HepG2 (cell line): ENCODE data around the gene NTSR2. TPM values are rescaled to one million over a fixed set of nuclear protein-coding genes. Genes with fewer than 3 reads are reported as not detected.

Experiments used
- ATAC-seq: fragments of 200-7000 bp; cut with Tn5 transposase; 3 replicates; pipeline ENCODE4 v1.9.1; 2020; ENCODE audit warnings: mild to moderate bottlenecking, moderate library complexity
- BruUV-seq: library from RNA; stranded (reverse); fragments of 400-500 nt; replicated peaks from 2 replicates; lab custom pipeline; 2021; lab: Mats Ljungman, UMichigan
- CTCF ChIA-PET: fragments of 300-600 bp; formaldehyde crosslinking; extraction: SDS; loops from one replicate; lab custom pipeline; 2021; ENCODE audit warnings: low total read pairs, inconsistent platforms, low intra/inter-chr PET ratio; lab: Yijun Ruan, JAX
- POLR2A ChIA-PET: fragments of 350-600 bp; sonication (Branson Sonifier 250); formaldehyde crosslinking; loops from one replicate; lab custom pipeline; 2020; ENCODE audit warnings: antibody characterized with exemption, inconsistent platforms; lab: Yijun Ruan, JAX
- DNase-seq: peaks from one replicate; pipeline ENCODE4 v3.0.0-alpha.2; 2015; ENCODE audit warnings: low spot score
- FAIRE-seq: peaks from 3 replicates; lab custom pipeline; 2011; peaks lifted over from hg19 to GRCh38; lab: Jason Lieb, UNC
- H2AFZ ChIP-seq: one replicate; pipeline ENCODE4 v1.6.1; 2011; ENCODE audit warnings: low read length, inconsistent platforms
- H3K27ac ChIP-seq: fragments of 300-600 bp; 3 replicates; pipeline ENCODE4 v1.8.0; 2011; ENCODE audit warnings: mixed run types, mild to moderate bottlenecking, mixed read lengths, low read length, inconsistent platforms; ENCODE audit not compliant: insufficient read depth; ENCODE audit errors: extremely low read length
- H3K27me3 ChIP-seq, 2 experiments: fragments of 200-600 bp in 1 of 2; 2 replicates in 1 of 2; 3 replicates in 1 of 2; pipeline versions ENCODE4 v1.6.0 to v1.8.0; 2011; ENCODE audit warnings: low read length in 2 of 2, mild to moderate bottlenecking in 2 of 2, moderate library complexity in 2 of 2, inconsistent platforms in 1 of 2; ENCODE audit not compliant: insufficient read depth in 2 of 2, control insufficient read depth in 1 of 2
- H3K36me3 ChIP-seq, 2 experiments: fragments of 200-600 bp in 1 of 2; replicated peaks in 1 of 2; 2 replicates in 1 of 2; 3 replicates in 1 of 2; pipeline versions ENCODE4 v1.5.1 to v1.8.0; 2011; ENCODE audit warnings: low read length in 2 of 2, inconsistent platforms in 1 of 2; ENCODE audit not compliant: insufficient read depth in 2 of 2, control insufficient read depth in 1 of 2
- H3K4me1 ChIP-seq: 2 replicates; pipeline ENCODE4 v1.5.1; 2012; ENCODE audit warnings: low read length, inconsistent platforms; ENCODE audit not compliant: insufficient read depth
- H3K4me2 ChIP-seq: 2 replicates; pipeline ENCODE4 v1.6.0; 2011; ENCODE audit warnings: low read depth, low read length, inconsistent platforms
- H3K4me3 ChIP-seq, 3 experiments: fragments of 200-600 bp in 1 of 3; sonication (generic), shearing (Covaris generic) in 1 of 3; replicated peaks in 1 of 3; 2 replicates each; pipeline ENCODE4 v1.5.1; 2011 to 2016; ENCODE audit warnings: low read length in 3 of 3, inconsistent platforms in 2 of 3, low read depth in 2 of 3, mild to moderate bottlenecking in 2 of 3, control low read depth in 1 of 3, mixed read lengths in 1 of 3; ENCODE audit not compliant: insufficient read depth in 1 of 3
- H3K79me2 ChIP-seq: one replicate; pipeline ENCODE4 v1.6.1; 2011; ENCODE audit warnings: low read length, inconsistent platforms; ENCODE audit not compliant: insufficient read depth
- H3K9ac ChIP-seq: 2 replicates; pipeline ENCODE4 v1.6.0; 2011; ENCODE audit warnings: mild to moderate bottlenecking, low read depth, low read length, inconsistent platforms; ENCODE audit not compliant: insufficient read depth
- H3K9me3 ChIP-seq: 2 replicates; pipeline ENCODE4 v1.5.1; 2012; ENCODE audit warnings: mild to moderate bottlenecking, low read length
- H4K20me1 ChIP-seq: 2 replicates; pipeline ENCODE4 v1.6.0; 2011; ENCODE audit warnings: inconsistent platforms, mild to moderate bottlenecking, low read length, moderate library complexity; ENCODE audit not compliant: insufficient read depth
- CBX1 ChIP-seq: IDR thresholded peaks from one replicate; pipeline ENCODE4 v1.6.1; 2016; ENCODE audit warnings: antibody characterized with exemption, low read depth
- KAT8 ChIP-seq: IDR thresholded peaks from 2 replicates; pipeline ENCODE4 v1.6.1; 2016; ENCODE audit warnings: missing genetic modification reagents, missing compliant biosample characterization
- MED1 ChIP-seq: sonication (generic); formaldehyde crosslinking; IDR thresholded peaks from 2 replicates; pipeline ENCODE4 v1.4.0; 2020; ENCODE audit warnings: missing genetic modification reagents
- PHF5A ChIP-seq: IDR thresholded peaks from one replicate; pipeline ENCODE4 v1.6.1; 2018; ENCODE audit warnings: low read depth, missing genetic modification reagents; ENCODE audit not compliant: unreplicated experiment
- REL ChIP-seq: sonication (generic); formaldehyde crosslinking; conservative IDR thresholded peaks from 2 replicates; pipeline ENCODE4 v1.8.0; 2022; ENCODE audit warnings: mild to moderate bottlenecking, missing genetic modification reagents, moderate library complexity
- RELA ChIP-seq: sonication (generic); formaldehyde crosslinking; IDR thresholded peaks from 2 replicates; pipeline ENCODE4 v1.4.0; 2020; ENCODE audit warnings: missing genetic modification reagents
- ZFX ChIP-seq: sonication (generic); formaldehyde crosslinking; IDR thresholded peaks from 2 replicates; pipeline ENCODE4 v1.4.0; 2020; ENCODE audit warnings: mild to moderate bottlenecking, low read depth, missing genetic modification reagents, moderate library complexity
- ZNF562 ChIP-seq: sonication (generic); formaldehyde crosslinking; IDR thresholded peaks from 2 replicates; pipeline ENCODE4 v1.8.0; 2022; ENCODE audit warnings: missing genetic modification reagents, borderline replicate concordance
- WGBS: methylation state at CpG from one replicate; pipeline ENCODE4 v1.1.6; 2017; ENCODE audit warnings: low lambda C conversion rate; 5-methylcytosine and 5-hydroxymethylcytosine counted together
- in situ Hi-C: cut with HindIII; loops from 2 replicates; pipeline ENCODE4 v1.10.0; 2017; ENCODE audit warnings: low pct_unique_long_range_greater_than_20kb; ENCODE audit not compliant: extremely low pct_ligation_motif_present
- intact Hi-C: fragments of 100-400 bp; cut with micrococcal nuclease; formaldehyde crosslinking; loops from one replicate; pipeline ENCODE4 v1.10.0; 2022; ENCODE audit not compliant: unreplicated experiment
- polyA plus RNA-seq, 8 experiments: library from polyadenylated mRNA; depleted of rRNA in 3 of 8; stranded (reverse) in 7 of 8; unstranded in 1 of 8; fragments of >200 nt; fragmentation: Illumina TruSeq in 4 of 8; extraction: Trizol in 4 of 8; gene quantifications; 2 replicates each; pipeline versions ENCODE4 v1.2.1 to v1.2.3, GENCODE V29; 2011 to 2016; ENCODE audit warnings: low read depth in 4 of 8, missing spikeins in 1 of 8, mixed read lengths in 1 of 8; ENCODE audit not compliant: insufficient read depth in 1 of 8
- total RNA-seq, 5 experiments: library from RNA; depleted of rRNA; stranded (reverse); fragments of >200 nt; fragmentation: Illumina TruSeq; extraction: Trizol; gene quantifications; 2 replicates each; pipeline ENCODE4 v1.2.3, GENCODE V29; 2016; ENCODE audit warnings: low read depth in 1 of 5
- TF ChIP-seq, protein P1 (sequence below): sonication (generic); formaldehyde crosslinking; IDR thresholded peaks from 2 replicates; pipeline ENCODE4 v1.5.0; 2020; ENCODE audit warnings: missing genetic modification reagents, mild to moderate bottlenecking, borderline replicate concordance
- TF ChIP-seq, protein P2 (sequence below): sonication (generic); formaldehyde crosslinking; IDR thresholded peaks from 2 replicates; pipeline ENCODE4 v1.5.0; 2020; ENCODE audit warnings: missing genetic modification reagents
- TF ChIP-seq, protein P3 (sequence below): IDR thresholded peaks from 2 replicates; pipeline ENCODE4 v1.6.1; 2016; ENCODE audit warnings: mild to moderate bottlenecking

The NTSR2 gene
- total and polyA plus RNA-seq, 2 of the 13 experiments (the other 11 are each of a cell fraction or from before 2014, with no cell fraction given): not detected

DNA sequence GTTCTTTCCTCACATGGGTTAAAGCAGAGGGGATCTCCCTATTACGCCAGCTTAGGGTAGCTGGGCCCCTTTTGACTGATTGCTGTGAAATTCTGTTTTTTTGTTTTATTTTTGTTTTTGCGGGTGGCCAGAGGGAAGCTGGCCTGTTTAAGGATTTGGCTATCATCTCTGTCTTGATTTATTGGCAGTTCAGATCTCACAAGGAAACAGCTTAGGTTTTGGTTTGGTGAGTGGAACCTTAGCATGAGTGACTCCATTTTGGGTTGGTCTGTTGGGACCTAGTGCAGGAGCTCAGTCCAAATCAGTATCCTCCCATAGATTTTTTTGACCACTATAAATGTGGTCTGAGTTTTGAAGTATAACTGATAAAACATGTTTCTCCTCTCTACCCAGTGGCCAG lies 25.6 kb upstream of the NTSR2 start:
- DNase-seq (no peak), ATAC-seq (no peak), FAIRE-seq (no peak)
- H3K27me3 ChIP-seq: peaks cover 3 to 6% of the 10 kb centered on the region in 2 experiments; a peak in 2 of 5 replicates
- H3K79me2 ChIP-seq: no peaks in the 10 kb centered on the region
- no peak overlapping the region for H3K9ac ChIP-seq
- no peak overlapping the region for H3K4me2 ChIP-seq
- CTCF ChIA-PET: no interaction called here
- H3K4me3 ChIP-seq: no peak overlapping the region
- BruUV-seq: no TSS peak
- H3K4me1 ChIP-seq: peaks cover 42% of the 10 kb centered on the region
- H4K20me1 ChIP-seq: no peaks in the 10 kb centered on the region
- no peak overlapping the region for H3K27ac ChIP-seq
- H2AFZ ChIP-seq: no peak overlapping the region
- in situ Hi-C loops: no loop called here
- intact Hi-C loops: no loop called here
- H3K9me3 ChIP-seq: no peaks in the 10 kb centered on the region
- 74% methylated on average over 2 of the region's 2 CpGs for WGBS
- no peaks in the 10 kb centered on the region for H3K36me3 ChIP-seq
- POLR2A ChIA-PET: no interaction called here
- TF ChIP-seq CBX1 (no peak), PHF5A (CRISPR knock-in tag) (no peak), REL (no peak), RELA (CRISPR knock-in tag) (no peak)
- TF ChIP-seq, protein P1, sequence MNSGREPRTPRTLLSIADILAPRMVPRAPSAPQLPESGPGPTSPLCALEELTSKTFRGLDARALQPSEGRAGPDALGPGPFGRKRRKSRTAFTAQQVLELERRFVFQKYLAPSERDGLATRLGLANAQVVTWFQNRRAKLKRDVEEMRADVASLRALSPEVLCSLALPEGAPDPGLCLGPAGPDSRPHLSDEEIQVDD (CRISPR knock-in tag): no peak
- TF ChIP-seq, all 625 proteins: peak for 0

DNA sequence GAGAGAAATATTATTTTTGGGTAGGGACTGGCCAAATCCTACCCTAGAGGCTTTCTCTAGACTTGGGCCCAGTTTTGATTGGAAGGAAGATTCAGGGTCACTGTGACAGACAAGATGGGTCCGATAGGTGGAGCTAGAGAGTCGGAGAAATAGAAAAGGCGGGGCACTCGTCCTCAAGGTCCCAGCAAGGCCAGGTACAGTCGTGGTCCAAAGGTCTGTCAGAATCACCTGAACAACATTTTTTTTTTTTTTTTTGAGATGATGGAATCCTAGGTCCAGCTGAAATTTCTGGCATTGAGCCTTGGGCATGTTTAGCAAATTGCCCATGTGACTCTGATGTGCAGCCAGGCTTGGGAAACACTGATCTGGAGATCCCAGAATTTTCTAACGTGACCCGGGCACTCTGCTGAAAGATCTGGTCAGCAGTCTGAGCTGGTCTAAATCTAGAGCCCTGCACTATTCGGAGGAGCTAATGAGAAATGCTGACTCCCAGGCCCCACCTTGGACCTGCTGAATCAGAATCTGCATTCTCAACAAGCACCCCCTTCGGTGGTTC lies 23.0 kb upstream of the NTSR2 start:
- no peak overlapping the region for H3K4me3 ChIP-seq
- FAIRE-seq: peak; percentile 75
- in situ Hi-C loops: no loop called here
- TF ChIP-seq ZFX: 0 out of 2 replicates have a peak, but pooled peaks have one; percentile 22
- TF ChIP-seq, protein P2, sequence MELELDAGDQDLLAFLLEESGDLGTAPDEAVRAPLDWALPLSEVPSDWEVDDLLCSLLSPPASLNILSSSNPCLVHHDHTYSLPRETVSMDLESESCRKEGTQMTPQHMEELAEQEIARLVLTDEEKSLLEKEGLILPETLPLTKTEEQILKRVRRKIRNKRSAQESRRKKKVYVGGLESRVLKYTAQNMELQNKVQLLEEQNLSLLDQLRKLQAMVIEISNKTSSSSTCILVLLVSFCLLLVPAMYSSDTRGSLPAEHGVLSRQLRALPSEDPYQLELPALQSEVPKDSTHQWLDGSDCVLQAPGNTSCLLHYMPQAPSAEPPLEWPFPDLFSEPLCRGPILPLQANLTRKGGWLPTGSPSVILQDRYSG (CRISPR knock-in tag): no peak
- TF ChIP-seq, protein P3, sequence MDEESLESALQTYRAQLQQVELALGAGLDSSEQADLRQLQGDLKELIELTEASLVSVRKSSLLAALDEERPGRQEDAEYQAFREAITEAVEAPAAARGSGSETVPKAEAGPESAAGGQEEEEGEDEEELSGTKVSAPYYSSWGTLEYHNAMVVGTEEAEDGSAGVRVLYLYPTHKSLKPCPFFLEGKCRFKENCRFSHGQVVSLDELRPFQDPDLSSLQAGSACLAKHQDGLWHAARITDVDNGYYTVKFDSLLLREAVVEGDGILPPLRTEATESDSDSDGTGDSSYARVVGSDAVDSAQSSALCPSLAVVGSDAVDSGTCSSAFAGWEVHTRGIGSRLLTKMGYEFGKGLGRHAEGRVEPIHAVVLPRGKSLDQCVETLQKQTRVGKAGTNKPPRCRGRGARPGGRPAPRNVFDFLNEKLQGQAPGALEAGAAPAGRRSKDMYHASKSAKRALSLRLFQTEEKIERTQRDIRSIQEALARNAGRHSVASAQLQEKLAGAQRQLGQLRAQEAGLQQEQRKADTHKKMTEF (CRISPR knock-in tag): peak; percentile 49; the same call in 1 of the 2 replicates
- TF ChIP-seq KAT8: 0 out of 2 replicates have a peak, but pooled peaks have one; percentile 30
- no peak for TF ChIP-seq ZNF562 (CRISPR knock-in tag)
- TF ChIP-seq MED1 (CRISPR knock-in tag): 0 out of 2 replicates have a peak, but pooled peaks have one; percentile 33

More for the DNA sequence above, 23.0 kb upstream of the NTSR2 start:
- Histone ChIP-seq H3K79me2 (no peaks in the 10 kb centered on the region), H3K4me2 (no peak overlapping the region), H3K4me1 (peaks cover 28% of the 10 kb centered on the region), H3K9ac (no peak overlapping the region), H4K20me1 (no peaks in the 10 kb centered on the region), H3K27me3 (peaks cover 3 to 15% of the 10 kb centered on the region in 2 experiments; a peak in 3 of 5 replicates), H3K9me3 (no peaks in the 10 kb centered on the region), H3K36me3 (no peaks in the 10 kb centered on the region), H3K27ac (no peak overlapping the region), H2AFZ (no peak overlapping the region)
- ATAC-seq: peak; percentile 78
- CTCF ChIA-PET: interaction anchor here (1.8 to 2.6 kb wide), 3 partner anchors 52 to 92 kb away, joined by 4 to 23 read pairs (median 7); no protein-coding TSS in a partner anchor
- intact Hi-C loops: loop anchor here (1.0 kb wide), 1 partner anchor 86 kb away; no protein-coding TSS in a partner anchor
- POLR2A ChIA-PET: interaction anchor here (1.0 to 1.1 kb wide), 2 partner anchors 52 to 194 kb away, joined by 3 to 4 read pairs; no protein-coding TSS in a partner anchor
- no TSS peak for BruUV-seq
- 11% methylated on average over 9 of the region's 9 CpGs for WGBS
- DNase-seq: peak; percentile 84
